Thyroid gland (tissue), 4 donors: ENCODE results near the gene EYS. TPM values are rescaled to one million over a fixed set of nuclear protein-coding genes. Genes with fewer than 3 reads are reported as not detected.

Experiments
- DNase-seq, 2 donors: peaks; one replicate each; pipeline ENCODE4 v3.0.0-alpha.2; 2019
- H3K27ac ChIP-seq, 3 donors: fragments of 200-600 bp; sonication (generic); 1 replicate in 2 of 3; 2 replicates in 1 of 3; pipeline ENCODE4 v1.5.1; 2016 to 2019; ENCODE audit warnings: mild to moderate bottlenecking in 1 of 3, moderate library complexity in 1 of 3
- H3K27me3 ChIP-seq: fragments of 200-600 bp; sonication (generic); one replicate; pipeline ENCODE4 v1.5.1; 2019
- H3K36me3 ChIP-seq, 2 donors: fragments of 200-600 bp; sonication (generic); one replicate each; pipeline ENCODE4 v1.5.1; 2016 to 2019
- H3K4me1 ChIP-seq, 2 donors: fragments of 200-600 bp; sonication (generic); one replicate each; pipeline ENCODE4 v1.5.1; 2017 to 2019
- H3K4me3 ChIP-seq, 3 donors: fragments of 200-600 bp; sonication (generic); replicated peaks in 1 of 3; 1 replicate in 2 of 3; 2 replicates in 1 of 3; pipeline ENCODE4 v1.5.1; 2016; ENCODE audit warnings: mild to moderate bottlenecking in 1 of 3
- H3K9me3 ChIP-seq: fragments of 200-600 bp; sonication (generic); one replicate; pipeline ENCODE4 v1.5.1; 2017
- POLR2A ChIP-seq, 2 donors: fragments of 450-650 bp; IDR thresholded peaks; one replicate each; pipeline ENCODE4 v1.6.1; 2017; ENCODE audit warnings: antibody characterized with exemption in 2 of 2, mild to moderate bottlenecking in 2 of 2, moderate library complexity in 1 of 2
- WGBS, 2 donors: methylation state at CpG; one replicate each; pipeline ENCODE4 v1.1.5; 2017; 5-methylcytosine and 5-hydroxymethylcytosine counted together
- intact Hi-C: fragments of 100-400 bp; cut with DNase I; formaldehyde crosslinking; loops from one replicate; pipeline ENCODE4 v1.15.1; 2023
- total RNA-seq, 4 donors: library from RNA; depleted of rRNA; stranded (reverse); fragments of >200 nt; gene quantifications; one replicate each; pipeline ENCODE4 v1.2.3, GENCODE V29; 2016
- TF ChIP-seq, protein P1 (sequence below), 6 experiments: fragments of 200-600 bp in 3 of 6; fragments of 450-650 bp in 3 of 6; sonication (generic) in 3 of 6; IDR thresholded peaks; one replicate each; pipeline ENCODE4 v1.5.1; 2016 to 2019; ENCODE audit warnings: antibody characterized with exemption in 6 of 6, mild to moderate bottlenecking in 2 of 6, inconsistent platforms in 1 of 6, moderate library complexity in 1 of 6

EYS gene
- total RNA-seq, 4 donors from 2014 or later: not detected

DNA sequence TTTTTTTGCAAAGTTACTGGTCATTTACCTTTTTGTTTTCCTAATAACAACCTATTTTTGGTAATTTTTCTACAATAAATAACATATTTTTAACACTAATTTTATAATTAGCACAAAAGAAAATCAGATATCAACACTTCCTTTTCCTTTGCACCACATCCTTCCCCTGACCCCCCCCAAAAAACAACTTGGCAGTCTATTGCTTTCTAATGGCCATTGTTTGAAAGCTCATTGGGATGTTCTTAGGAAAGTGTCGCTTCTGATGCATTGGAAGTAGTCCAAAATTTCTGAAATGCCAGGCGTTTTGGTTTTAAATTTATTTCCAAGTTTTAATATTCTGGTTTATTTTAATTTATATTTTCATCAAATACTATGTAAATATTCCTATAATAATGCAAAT lies 407.8 kb downstream of the EYS start:
- TF ChIP-seq, protein P1, sequence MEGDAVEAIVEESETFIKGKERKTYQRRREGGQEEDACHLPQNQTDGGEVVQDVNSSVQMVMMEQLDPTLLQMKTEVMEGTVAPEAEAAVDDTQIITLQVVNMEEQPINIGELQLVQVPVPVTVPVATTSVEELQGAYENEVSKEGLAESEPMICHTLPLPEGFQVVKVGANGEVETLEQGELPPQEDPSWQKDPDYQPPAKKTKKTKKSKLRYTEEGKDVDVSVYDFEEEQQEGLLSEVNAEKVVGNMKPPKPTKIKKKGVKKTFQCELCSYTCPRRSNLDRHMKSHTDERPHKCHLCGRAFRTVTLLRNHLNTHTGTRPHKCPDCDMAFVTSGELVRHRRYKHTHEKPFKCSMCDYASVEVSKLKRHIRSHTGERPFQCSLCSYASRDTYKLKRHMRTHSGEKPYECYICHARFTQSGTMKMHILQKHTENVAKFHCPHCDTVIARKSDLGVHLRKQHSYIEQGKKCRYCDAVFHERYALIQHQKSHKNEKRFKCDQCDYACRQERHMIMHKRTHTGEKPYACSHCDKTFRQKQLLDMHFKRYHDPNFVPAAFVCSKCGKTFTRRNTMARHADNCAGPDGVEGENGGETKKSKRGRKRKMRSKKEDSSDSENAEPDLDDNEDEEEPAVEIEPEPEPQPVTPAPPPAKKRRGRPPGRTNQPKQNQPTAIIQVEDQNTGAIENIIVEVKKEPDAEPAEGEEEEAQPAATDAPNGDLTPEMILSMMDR (IDR thresholded peaks at IDR 0.05): no peak
- no peak for TF ChIP-seq POLR2A (IDR thresholded peaks at IDR 0.05)
- Histone ChIP-seq H3K27ac (no peak overlapping the region), H3K27me3 (no peaks in the 10 kb centered on the region), H3K4me3 (no peak overlapping the region), H3K4me1 (no peaks in the 10 kb centered on the region), H3K9me3 (no peaks in the 10 kb centered on the region), H3K36me3 (no peaks in the 10 kb centered on the region)
- WGBS, 2 donors: 71 to 78% methylated on average over 2 of the region's 2 CpGs
- intact Hi-C loops: no loop called here
- DNase-seq: no peak

DNA sequence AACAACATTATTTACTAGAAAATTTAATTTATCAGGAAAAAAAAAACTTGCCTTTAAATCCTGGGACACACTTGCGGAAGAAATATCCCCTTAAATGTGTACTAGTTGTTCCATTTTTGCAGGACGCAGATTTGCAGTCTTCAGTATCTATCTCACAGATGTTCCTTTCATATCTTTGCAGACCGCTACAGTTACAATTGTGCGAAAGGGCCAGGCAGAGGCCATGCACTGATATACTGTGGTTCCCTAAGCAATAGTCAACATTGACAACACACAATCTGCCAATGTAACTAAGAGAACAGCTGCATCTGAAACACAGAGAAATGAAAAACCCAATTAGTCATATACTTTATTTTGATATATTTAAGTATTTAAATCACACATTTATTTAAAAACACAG lies 411.2 kb downstream of the EYS start:
- Histone ChIP-seq H3K36me3 (no peaks in the 10 kb centered on the region), H3K4me1 (no peaks in the 10 kb centered on the region), H3K4me3 (no peak overlapping the region), H3K27ac (no peak overlapping the region), H3K9me3 (no peaks in the 10 kb centered on the region), H3K27me3 (no peaks in the 10 kb centered on the region)
- no peak for DNase-seq
- TF ChIP-seq, protein P1 (IDR thresholded peaks at IDR 0.05): no peak
- TF ChIP-seq POLR2A (IDR thresholded peaks at IDR 0.05): no peak
- intact Hi-C loops: no loop called here
- WGBS, 2 donors: 82 to 84% methylated on average over 4 of the region's 4 CpGs

DNA sequence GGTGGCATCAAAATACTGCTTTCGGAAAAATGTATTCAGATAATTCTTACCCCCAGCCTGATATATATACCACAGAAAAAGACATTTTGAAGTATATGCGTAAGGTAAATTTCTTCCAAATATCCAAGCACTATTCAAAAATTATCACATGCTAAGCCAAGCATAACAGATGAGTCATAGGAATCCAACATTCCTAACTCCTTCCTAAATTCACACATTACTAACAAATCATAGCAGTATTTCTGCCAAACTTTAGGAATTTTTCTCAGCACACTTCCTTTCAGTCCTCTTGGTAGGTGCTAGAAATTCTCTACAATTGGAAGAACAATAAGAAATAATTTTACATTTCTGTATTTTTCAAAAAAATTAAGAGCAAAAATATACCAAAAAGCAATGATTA lies 417.5 kb downstream of the EYS start:
- 81 to 91% methylated on average over 2 of the region's 2 CpGs for WGBS, 2 donors
- Histone ChIP-seq H3K9me3 (no peaks in the 10 kb centered on the region), H3K27ac (no peak overlapping the region), H3K36me3 (no peaks in the 10 kb centered on the region), H3K27me3 (no peaks in the 10 kb centered on the region), H3K4me1 (no peaks in the 10 kb centered on the region), H3K4me3 (no peak overlapping the region)
- TF ChIP-seq POLR2A (IDR thresholded peaks at IDR 0.05): no peak
- TF ChIP-seq, protein P1 (IDR thresholded peaks at IDR 0.05): no peak
- intact Hi-C loops: no loop called here
- no peak for DNase-seq

DNA sequence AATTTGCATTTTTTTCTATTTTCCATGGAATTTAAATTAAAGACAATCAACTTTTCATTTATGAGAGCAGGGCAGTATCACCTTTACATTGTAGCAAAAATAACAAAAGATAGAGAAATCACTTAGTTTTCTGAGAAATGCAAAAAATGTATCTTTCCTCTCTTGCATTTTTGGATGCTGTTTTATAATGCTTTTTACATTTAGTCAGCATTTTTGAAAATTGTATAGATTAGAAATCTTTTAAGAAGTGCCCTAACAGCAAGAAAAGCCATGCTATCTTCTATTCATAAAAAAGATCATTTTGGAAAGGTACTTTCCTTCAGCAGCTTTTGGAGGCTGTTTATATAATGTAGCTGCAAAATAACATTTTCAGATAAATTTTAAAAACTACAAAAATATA lies 421.8 kb downstream of the EYS start:
- H3K9me3 ChIP-seq: no peaks in the 10 kb centered on the region
- intact Hi-C loops: no loop called here
- no peaks in the 10 kb centered on the region for H3K4me1 ChIP-seq
- no peak overlapping the region for H3K4me3 ChIP-seq
- DNase-seq: no peak
- H3K27ac ChIP-seq: no peak overlapping the region
- TF ChIP-seq POLR2A (IDR thresholded peaks at IDR 0.05): no peak
- TF ChIP-seq, protein P1 (IDR thresholded peaks at IDR 0.05): no peak
- H3K27me3 ChIP-seq: no peaks in the 10 kb centered on the region
- H3K36me3 ChIP-seq: no peaks in the 10 kb centered on the region

DNA sequence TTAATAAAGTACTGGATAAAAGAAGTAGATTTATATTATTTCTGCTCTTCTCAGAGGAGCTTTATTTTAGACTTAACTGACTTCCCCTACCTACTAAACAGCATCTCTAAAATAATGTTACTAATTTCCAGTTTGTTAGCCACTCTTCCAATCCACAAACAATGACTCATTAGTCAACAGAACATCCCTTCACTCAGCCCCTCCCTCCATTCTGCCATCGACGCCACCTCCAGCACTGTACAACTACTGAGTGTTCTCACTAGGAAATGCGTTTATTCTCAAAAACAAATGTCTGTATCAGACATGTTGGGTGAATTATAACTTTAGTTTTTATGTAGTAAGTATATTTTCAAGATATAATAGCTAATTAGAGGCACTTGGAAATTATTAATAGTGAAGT lies 427.0 kb downstream of the EYS start:
- no peak for DNase-seq
- Histone ChIP-seq H3K4me1 (no peaks in the 10 kb centered on the region), H3K36me3 (no peaks in the 10 kb centered on the region), H3K27me3 (no peaks in the 10 kb centered on the region), H3K4me3 (no peak overlapping the region), H3K9me3 (no peaks in the 10 kb centered on the region), H3K27ac (no peak overlapping the region)
- intact Hi-C loops: no loop called here
- TF ChIP-seq POLR2A (IDR thresholded peaks at IDR 0.05): no peak
- TF ChIP-seq, protein P1 (IDR thresholded peaks at IDR 0.05): no peak
- WGBS, 2 donors: 92 to 95% methylated on average over 3 of the region's 3 CpGs
